HG03103 (cell line): ENCODE data around the gene ANKRD13B.

Experiments used
- ATAC-seq: cut with Tn5 transposase; IDR thresholded peaks from one replicate; pipeline ENCODE4 v1.9.1; 2021; ENCODE audit warnings: low read depth; ENCODE audit not compliant: unreplicated experiment

The ANKRD13B gene

DNA sequence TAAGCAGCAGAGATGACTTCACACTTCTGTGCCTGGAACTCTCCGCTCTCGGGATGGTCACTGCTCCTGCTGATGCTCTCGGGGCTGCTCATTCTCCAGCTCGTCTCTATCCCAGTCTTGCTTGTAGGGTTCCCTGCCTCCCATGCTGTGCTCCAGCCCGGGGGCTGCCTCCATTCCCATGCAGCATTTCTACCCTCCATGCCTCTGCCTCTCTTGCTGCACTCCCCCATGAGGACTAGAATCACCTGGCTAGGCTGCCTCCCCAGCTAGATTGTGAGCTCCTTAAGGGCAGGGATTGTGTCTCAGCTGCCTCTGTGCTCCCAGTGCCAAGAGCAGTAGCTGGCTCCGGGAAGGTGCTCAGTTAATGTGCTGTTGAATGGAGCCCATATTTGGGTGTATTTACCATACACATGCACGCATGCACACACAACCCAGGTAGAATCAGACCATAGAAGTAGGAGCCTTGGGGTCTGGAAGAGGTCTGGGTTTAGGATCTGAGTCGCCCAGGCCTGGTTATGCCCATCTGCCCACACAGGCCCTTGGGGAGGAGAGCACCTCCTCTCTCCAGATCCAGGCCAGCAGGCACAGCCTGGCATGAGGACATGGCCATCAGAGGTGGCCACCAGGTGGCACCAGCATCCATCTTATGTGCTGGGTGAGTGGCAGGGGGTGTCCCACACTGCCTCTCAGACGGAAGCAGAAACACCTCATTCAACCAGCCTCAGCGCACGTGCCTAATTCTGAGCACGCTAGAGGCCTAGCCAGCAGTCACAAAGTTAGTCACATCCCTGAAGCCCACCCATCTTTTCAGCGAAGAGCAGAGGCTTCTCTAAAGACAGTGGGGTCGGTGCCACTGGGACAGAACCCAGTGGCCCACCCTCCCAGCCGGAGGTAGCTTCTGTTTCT, 12.8 kb upstream of the ANKRD13B start:
- ATAC-seq: no peak

- ATAC-seq: no peak
Measured at GRCh38 chr17:29581583-29582253, 11.2 kb upstream of the ANKRD13B start.

GRCh38 chr17:29582254-29582765, 10.6 kb upstream of the ANKRD13B start:
- no peak for ATAC-seq

DNA sequence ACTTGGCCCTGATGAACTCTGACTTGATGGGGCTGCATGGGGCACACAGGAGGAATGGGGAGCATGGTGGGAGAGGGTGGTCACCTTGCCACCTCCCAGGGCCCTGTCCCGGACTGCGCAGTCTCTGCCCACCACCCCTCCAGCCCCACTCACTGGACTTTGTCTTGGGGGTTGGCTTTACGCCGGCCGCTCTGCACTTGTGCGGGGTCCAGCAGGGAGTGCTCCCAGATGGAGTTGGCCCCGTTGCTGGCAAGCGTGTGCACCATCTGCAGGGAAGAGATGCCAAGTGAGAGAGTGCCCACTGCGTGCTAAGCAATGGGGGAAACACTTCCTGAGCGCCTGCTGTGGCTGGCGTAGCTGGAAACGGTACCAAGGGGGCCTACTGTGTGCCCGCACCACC, 10.2 kb upstream of the ANKRD13B start:
- no peak for ATAC-seq

DNA sequence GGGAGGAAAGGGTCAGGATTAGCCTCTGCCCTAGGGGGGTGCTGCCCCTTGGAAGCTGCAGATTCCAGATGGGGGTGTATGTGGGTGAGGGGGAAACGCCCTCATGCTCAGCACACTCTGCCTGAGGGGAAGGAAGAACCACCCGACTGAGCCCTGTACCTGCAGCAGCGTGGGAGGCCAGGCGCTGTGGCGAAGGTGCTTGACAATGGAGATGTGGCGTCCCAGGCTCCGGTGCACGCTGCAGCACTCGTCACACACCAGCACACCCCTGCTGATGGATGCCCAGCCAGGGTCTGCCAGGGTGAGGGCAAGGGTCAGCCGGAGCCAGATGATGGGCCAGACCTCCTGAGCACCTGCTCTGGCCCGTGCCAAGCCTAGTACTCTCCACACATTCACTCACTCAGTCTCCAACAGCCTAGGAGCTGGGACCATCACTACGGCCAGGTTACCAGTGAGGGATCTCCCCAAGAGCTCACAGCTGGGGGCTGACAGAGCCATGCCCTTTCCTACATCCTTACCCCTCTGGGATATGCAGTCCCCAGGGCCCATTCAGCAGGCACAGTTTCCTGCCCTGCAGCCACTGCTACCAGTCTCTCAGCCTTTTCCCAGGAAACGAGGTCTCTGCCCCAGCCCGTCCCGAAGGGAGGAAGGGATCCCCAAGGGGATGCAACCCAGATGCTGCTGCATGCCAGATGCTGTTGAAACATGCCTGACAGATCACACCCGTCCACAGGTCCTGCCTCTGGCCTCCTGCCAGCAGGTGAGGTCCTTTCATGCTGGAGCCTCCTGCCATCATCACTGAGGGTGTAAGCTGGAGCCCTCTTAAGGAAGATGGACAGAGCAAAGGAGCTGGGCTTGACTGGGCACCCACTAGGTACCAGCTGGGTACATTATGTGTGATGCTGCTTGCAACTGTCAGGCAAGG, 9.3 kb upstream of the ANKRD13B start:
- ATAC-seq: no peak

GRCh38 chr17:29584452-29585079, 8.4 kb upstream of the ANKRD13B start:
- no peak for ATAC-seq

DNA sequence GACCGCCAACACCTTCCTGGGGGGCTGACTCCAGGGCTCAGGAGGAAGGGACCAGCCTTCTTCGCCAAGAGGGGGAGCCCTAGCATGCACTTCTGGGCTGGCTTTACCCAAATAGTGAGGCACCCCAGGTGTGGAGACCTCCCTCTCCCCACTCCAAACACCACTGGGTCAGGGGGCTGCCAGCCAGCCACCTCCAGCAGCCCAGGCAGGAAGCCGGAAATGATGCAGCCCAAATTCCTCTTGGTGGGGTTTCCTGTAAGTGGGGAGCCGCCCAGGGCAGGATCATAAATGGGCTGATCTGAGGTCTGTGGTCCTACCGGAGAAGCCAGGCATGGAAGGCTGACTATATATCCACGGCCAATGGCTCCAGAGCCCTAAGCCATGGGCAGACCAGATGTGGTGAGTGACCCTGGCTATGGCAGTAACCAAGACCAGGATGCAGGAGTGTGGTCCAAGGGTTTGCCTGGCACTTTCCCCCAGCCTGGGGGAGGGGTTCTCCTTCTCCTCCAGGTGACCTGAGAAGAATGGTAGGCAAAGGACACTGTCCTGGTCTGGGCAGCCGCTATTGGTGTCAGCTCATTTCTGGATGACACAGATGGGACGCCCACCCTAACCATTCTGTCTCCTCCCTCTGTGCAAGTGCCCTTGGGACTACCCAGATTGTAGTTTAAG, 7.7 kb upstream of the ANKRD13B start:
- ATAC-seq: no peak

GRCh38 chr17:29586676-29587469, 6.1 kb upstream of the ANKRD13B start:
- no peak for ATAC-seq

GRCh38 chr17:29587591-29587990, 5.3 kb upstream of the ANKRD13B start:
- ATAC-seq: no peak

- no peak for ATAC-seq
Measured at GRCh38 chr17:29588017-29588561, 4.8 kb upstream of the ANKRD13B start.

DNA sequence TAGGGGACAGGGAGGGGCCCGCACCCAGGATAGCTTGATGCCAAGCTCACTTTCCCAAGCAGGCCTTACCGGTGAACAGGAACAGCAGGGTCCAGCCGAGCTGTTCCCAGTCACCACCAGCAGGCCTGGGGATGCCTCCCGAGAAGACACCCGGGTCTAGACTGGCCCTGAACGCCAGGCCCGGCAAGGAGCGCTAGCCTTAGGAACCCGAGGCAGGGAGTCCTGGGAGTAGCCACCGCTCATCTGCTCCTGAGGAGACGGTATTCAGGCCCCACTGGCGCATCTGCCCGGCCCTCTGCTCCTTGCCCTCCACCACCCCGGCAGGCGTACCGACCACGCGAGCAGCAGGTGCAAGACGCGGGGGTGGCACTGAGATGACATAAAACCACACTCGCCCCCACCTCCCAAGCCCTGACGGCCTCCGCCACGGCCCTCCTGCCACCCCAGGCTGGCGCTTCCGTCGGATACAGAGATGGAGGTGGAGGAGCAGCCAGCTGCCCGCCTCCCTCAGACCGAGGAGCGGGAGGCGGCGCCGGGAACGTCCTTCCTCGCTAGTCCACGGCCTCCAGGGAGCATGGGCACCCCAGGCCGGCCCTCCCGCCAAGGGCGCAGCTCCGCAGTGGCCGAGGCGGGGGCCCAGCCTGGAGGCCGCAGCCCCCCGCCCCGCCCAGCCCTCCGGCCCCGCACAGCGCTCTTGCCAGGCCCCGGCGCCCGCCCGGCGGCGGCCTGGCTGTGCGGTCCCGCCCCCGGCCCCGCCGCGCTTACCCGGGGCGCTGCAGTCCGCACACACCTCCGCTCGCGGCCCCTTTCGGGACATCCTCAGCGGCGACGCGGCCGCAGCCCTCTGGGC, 4.1 kb upstream of the ANKRD13B start:
- no peak for ATAC-seq

GRCh38 chr17:29589524-29590410, 3.2 kb upstream of the ANKRD13B start, which contains the start of gene GIT1:
GIT1 (minus strand) TSS chr17:29589648; CDS start chr17:29589378, 270 bp downstream.
- ATAC-seq: peak; percentile 49

GRCh38 chr17:29590411-29591145, 2.4 kb upstream of the ANKRD13B start:
- ATAC-seq: no peak

GRCh38 chr17:29591146-29591736, 1.7 kb upstream of the ANKRD13B start:
- no peak for ATAC-seq
